ENCODE results near the gene TM2D3.

Gene TM2D3

DNA sequence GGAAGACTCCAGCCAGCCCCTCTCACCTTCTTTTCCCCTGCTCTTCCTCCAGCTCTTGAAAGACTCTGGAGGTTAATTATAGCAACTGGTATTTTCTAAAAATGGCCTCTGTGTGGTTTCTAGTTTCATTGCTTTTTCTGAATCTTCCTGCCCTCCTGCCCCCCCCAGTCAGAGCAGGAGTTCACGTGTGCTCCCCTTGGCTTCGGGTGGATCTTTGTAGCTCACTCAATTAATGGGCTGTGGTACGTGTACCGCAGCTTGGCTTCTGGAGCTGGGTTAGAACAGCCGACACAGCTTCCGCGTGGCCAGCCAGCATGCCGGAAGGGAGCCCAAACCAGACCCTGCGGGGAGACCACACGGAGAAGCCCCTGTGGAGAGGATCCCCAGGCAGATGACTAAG is 31.5 kb downstream of the TM2D3 start:
- DNase-seq: no peak

DNA sequence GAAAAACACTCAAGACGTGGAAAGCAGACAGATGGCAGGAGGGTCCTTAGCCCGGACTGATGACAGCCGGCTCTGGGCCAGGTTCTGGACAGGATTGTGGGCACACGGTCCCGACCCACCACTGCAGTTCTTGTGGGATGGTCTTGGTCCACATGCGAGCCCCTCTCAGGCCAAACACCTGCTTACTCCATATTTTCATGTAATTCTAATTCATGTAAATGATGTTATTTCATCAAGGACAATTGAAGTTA is 32.6 kb downstream of the TM2D3 start:
- no peak for DNase-seq

- DNase-seq: no peak
Measured at GRCh38 chr15:101618851-101619614, 33.1 kb downstream of the TM2D3 start.

DNA sequence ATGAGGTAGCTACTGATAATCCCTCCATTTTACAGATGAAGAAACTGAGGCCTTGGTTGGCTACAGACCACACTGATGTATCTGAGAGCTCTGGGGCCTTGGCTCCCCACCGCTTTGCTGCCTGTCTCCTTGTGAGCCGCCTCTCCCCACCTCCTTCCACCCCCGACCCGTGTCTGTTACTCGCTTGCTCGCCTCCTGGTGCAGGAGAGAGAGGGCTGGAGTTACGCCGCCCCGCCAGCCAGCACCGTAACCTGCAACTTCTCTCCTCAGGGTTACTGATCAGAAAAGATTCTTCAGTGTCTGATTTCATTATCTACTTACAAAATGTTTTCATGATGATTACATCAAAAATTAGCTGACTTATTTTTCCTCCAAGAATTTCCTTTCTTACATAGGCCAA is 34.1 kb downstream of the TM2D3 start:
- no peak for DNase-seq

- no peak for DNase-seq
Measured at GRCh38 chr15:101617390-101617965, 34.7 kb downstream of the TM2D3 start.

DNA sequence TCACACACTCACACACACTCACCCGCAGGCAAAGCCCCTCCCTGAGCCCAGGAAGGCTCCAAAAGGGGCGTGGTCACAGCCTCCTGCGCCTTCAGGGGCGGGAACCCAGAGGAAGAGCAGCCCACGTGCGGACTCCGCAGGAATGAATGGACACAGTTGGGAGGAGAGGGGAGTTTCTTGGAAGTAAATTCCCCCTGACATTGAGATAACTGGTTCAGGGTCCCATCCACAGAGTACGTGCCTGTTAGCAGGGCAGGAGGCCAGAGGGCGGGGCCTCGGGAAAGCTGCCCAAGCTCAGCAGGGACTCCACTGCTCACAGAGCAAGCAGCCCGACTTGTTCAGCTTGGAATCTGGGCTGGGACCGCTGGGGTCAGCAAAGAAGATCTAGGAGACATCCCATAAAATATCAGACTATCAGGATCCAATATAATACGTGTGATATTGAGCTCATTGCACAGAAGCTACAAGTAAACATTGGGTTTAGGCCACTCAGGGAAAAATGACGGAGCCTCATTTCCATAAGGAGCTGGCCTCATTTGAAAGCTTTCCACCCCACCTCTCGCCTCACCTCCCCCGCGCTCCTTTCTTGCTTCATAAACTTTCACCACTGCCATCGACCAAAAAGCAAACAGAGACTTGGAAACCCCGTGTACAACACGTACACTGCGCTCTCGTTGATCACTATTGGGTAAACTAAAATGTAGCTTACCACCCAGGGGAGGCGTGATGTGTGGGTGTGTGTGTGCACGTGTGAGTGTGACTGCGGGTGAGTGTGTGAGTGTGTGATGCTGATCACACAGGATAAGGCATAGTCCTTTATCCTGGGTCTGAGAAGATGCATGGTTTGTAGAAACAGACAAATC is 36.0 kb downstream of the TM2D3 start:
- DNase-seq: peak; percentile 16

DNA sequence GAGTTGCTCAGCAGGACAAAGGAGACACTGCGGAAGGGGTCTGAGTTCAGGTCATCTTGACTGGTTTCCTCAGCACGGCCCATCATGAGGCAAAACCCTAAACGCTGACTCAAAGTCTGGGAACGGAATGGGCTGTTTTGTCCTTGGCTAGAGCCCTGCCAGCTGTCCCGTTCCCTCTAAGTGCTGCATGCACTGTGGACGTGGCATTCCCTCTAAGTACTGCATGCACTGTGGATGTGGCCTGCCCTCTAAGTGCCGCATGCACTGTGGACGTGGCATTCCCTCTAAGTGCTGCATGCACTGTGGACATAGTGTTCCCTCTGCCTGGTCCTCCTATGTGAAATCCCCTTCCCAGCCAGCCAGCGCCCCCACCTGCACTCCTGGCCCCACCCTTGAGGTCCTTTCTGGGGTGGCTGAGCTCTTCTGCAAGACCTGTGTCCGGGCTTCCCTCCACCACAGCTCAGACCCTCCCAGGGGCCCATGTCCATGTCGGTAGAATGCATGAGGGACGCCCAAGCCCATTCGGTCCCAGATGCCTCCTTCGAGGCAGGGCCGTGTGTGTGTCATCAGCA is 36.7 kb downstream of the TM2D3 start:
- DNase-seq: no peak

DNA sequence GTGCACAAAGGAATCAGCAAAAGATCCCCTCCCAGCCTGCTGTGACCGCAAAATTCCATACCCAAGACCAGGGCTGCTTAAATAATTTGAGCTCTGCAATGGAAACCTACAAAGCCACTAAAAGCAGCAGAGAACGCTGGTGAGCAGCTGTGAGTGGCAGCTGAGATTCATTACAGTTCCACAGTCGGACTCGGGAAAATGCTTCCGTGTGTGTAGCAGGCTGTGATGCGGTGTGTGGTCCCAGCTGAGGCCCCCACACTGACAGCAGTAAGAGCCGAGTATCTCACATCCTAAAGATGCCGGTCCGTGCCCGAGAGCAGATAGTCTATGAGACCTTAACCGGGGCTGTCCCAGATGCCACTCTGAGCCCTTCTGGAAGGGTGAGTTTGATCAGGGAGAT is 37.4 kb downstream of the TM2D3 start:
- no peak for DNase-seq

- no peak for DNase-seq
Measured at GRCh38 chr15:101614001-101614585, 38.1 kb downstream of the TM2D3 start.

DNA sequence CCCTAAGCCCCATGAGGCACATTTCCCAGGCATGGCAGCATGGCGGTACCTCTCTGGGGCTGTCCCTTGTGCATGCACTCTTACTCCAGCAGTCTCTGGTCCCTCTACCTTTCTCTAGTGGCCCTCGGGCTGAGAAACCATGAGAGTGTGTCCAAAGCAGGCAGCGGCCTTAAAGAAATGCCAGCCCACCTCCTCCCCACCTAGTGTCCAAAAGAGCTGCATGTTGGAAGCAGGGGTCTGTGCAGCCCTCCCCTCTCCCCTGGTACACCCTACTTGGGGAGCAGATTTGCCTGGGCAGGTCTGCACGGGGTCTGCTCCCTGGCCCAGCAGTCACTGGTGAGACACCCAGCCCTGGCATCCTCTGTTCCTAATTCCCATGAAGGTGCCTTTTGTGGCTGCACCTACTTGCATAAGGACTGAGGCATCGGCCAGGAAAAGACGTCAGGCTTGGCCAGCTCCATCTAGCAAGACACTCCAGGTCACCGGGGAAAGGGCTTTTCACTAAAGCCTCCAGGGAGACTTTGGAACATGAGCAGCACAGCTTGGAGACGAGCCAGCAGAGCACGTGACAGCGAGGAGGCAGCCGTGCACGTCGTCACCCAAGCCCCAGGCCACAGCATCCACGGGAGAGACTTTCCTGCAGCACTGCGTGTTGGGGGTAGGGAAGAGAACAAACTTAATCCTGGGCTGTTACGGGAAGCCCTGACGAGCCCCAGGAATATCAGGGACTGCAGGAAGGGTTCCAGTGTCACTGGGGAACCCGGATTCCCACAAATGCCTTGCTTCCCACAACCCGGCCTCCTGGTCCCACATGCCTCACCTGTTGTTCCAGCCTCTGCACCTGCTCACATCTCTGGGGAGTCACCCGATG is 38.8 kb downstream of the TM2D3 start:
- no peak for DNase-seq

DNA sequence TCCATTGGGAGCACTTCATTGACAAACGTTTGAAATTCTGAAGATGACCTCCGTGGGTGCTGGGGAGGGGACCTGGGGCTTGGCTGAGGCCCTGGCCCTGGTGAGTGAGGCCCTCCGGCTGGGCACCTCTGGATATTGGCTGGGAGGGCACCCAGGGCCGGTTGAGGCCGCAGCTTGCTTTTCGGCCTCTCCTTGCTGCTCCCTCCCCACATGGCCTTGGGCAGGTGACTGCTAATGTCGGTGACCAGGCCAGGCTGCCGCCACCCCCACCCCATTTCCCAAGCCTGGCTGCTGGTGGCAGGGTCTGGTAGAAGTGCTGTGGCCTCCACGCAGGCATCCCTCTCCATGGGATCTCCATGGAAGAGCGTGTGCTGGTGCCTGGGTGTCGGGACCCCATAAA is 39.5 kb downstream of the TM2D3 start:
- DNase-seq: no peak

DNA sequence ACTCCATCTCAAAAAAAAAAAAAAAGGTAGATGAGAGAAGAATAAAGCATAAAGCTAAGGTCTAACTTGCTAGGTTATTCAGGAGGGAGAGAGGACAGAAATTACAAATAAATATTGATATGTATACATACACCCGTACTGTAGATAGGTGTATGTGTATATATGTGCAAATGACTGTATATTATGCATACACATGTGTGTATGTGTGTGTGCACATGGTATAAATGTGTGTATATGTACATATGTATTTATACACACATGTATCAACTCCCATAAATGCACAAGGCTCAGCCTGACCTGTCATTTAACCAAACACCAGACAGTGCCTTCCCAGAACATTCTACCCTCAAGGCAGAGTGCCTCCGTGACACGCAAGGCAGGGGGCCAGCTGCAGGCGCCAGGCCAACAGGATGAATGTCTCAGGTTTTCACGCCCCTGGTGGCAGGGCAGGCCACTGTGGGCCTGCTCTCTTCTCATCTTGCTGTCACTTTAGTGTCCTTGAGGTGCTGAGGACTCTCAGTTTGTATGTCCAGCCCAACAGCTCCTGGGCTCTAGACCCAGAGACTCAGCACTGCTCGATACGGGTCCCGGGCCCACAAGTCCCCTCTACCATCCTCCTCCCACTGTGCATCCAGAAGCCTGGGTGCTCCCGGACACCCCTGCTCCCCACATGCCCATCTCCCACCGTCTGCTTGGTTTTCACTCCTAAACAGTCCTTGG is 40.4 kb downstream of the TM2D3 start:
- DNase-seq: no peak

DNA sequence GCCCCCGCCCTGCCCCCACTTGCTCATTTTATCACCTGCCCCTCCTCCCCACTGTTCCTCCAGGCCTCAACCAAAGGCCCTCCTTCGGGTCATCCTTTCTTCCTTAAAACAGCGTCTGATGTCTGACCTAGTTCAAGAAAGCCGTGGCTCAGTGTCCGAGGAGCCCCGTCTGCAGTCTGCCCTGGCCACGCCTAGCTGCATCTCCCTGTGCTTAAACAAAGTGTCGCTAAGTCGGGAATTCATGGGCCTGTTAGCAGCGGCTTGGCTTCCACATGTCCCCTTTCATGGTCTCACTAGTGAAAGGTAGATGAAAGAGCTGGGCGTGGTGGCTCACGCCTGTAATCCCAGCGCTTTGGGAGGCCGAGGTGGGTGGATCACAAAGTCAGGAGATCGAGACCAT is 41.2 kb downstream of the TM2D3 start:
- no peak for DNase-seq

GRCh38 chr15:101610611-101611000 is 41.6 kb downstream of the TM2D3 start:
- no peak for DNase-seq

DNA sequence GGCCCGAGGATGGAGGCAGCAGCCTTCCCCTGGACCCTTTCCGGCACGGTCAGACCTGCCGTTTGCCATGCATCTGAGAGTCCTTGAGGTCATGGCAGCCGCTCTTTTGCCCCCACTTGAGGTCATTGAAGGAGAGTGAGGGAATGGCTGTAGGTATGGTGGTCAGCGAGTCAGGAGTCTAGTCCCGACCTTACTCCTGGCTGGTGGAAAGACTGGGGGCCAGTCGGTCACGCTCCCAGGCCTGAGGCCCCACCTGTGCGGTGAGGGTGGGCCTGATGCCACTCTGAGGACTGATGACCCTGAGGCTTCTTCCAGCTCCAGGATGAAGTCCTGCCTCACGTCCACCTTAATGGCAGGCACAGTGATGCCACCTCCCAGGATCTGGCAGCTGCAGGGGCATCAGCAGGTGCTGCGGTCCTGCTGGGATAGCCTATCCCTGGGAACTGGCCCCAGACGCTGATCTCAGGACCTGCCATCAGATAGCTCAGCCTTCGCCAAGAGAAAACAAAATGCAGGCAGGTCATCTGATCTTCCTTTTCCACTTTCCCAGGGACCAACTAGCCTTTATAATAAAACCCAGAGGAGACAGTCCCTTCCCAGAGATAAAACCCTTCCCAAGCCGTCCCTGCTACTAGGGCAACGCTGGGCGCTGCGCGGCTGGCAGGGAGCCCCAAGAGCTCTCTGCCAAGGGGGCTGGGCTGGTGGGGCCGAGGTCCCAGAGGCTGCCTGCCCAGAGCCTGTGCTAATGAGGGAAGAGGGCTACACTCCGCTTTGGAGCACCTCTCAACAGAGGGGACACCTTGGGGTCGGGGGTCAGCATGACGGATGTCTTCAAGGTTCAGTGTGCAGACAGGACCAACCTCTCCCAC is 42.2 kb downstream of the TM2D3 start:
- no peak for DNase-seq

- no peak for DNase-seq
Measured at GRCh38 chr15:101608201-101608600, 44.0 kb downstream of the TM2D3 start.

- no peak for DNase-seq
Measured at GRCh38 chr15:101607108-101607507, 45.1 kb downstream of the TM2D3 start.

- no peak for DNase-seq
Measured at GRCh38 chr15:101604124-101604874, 47.9 kb downstream of the TM2D3 start.

GRCh38 chr15:101602801-101603200 is 49.4 kb downstream of the TM2D3 start:
- no peak for DNase-seq

DNA sequence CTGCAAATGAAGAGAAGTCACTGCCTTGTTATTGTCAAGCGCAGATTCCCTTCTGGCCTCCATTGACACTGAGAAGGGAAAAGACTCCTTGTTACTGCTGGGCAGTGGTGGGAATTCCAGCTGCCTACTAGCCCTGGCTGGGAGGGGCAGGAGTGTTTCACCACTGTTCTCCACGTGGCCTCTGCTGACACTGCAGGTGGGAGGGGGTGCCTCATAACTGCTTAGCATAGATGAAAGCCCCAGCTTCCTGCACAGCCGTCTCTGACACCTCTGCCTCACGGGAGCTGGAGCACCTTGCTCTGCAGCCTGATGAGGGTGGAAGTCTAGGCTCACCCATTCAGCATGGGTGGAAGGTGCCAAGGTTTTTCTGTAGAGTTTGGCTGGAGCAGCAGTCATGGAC is 52.1 kb downstream of the TM2D3 start:
- DNase-seq: no peak

All from NCI-H446 treated with DMSO at 0.1 percent for 48 hours (cell line).